ENCODE measurements around the gene SCO1. TPM values are rescaled to one million over a fixed set of nuclear protein-coding genes. Genes with fewer than 3 reads are reported as not detected.

Gene SCO1
- total RNA-seq, 6 experiments from 2014 or later = 19.0 to 29.7 (median 23.8) TPM

GRCh38 chr17:10633738-10634379, 63.5 kb downstream of the SCO1 start:
- Histone ChIP-seq H3K36me3 (peaks cover 0 to 11% (median 0%) of the 10 kb centered on the region in 4 donors), H3K27me3 (no peaks in the 10 kb centered on the region), H3K4me1 (no peaks in the 10 kb centered on the region), H3K4me3 (no peak overlapping the region), H3K27ac (no peak overlapping the region), H3K9me3 (no peaks in the 10 kb centered on the region)
- DNase-seq (no peak), ATAC-seq (no peak)
- 92% methylated on average over 7 of the region's 15 CpGs for WGBS (ENCODE audit: insufficient coverage, low coverage, low lambda C conversion rate, missing lambda C conversion rate)
- TF ChIP-seq POLR2A (IDR thresholded peaks at IDR 0.05) (no peak), CTCF (IDR thresholded peaks at IDR 0.05) (no peak)
- intact Hi-C loops (cut with DNase I) = no loop called here

- intact Hi-C loops (cut with DNase I) = no loop called here
- no peak overlapping the region for H3K27ac ChIP-seq
- H3K4me1 ChIP-seq = no peaks in the 10 kb centered on the region
- H3K36me3 ChIP-seq = peaks cover 0 to 7% (median 0%) of the 10 kb centered on the region in 4 donors
- no peaks in the 10 kb centered on the region for H3K27me3 ChIP-seq
- ATAC-seq (no peak), DNase-seq (no peak)
- 80% methylated on average over 1 of the region's 15 CpGs for WGBS (ENCODE audit: insufficient coverage, low coverage, low lambda C conversion rate, missing lambda C conversion rate)
- no peaks in the 10 kb centered on the region for H3K9me3 ChIP-seq
- TF ChIP-seq POLR2A (IDR thresholded peaks at IDR 0.05) (no peak), CTCF (IDR thresholded peaks at IDR 0.05) (no peak)
- H3K4me3 ChIP-seq = no peak overlapping the region
Observed at GRCh38 chr17:10631701-10632100, 65.6 kb downstream of the SCO1 start.

- intact Hi-C loops (cut with DNase I) = no loop called here
- no peaks in the 10 kb centered on the region for H3K27me3 ChIP-seq
- peaks cover 0 to 7% (median 0%) of the 10 kb centered on the region in 4 donors for H3K36me3 ChIP-seq
Observed at GRCh38 chr17:10631048-10631700, 66.2 kb downstream of the SCO1 start.

DNA sequence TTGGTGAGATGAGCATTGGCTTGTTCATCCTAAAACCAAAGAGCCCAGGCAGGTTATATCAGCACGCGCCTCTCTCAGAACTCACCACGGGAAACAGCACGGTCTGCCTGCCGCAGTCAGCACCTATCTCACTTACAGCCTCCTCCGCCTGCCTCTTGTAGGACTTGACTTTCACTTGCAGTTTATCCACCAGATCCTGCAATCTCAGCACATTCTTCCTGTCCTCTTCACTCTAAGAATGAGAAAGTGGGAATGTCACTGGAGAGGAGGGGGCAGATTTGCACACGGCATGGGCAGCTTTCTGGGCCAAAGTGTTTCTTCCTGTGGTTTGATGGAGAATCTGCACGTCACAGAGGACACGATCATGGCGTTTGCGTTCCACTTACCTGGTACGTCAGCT, 67.6 kb downstream of the SCO1 start:
- Histone ChIP-seq H3K4me1 (no peaks in the 10 kb centered on the region), H3K27ac (no peak overlapping the region), H3K4me3 (no peak overlapping the region), H3K9me3 (no peaks in the 10 kb centered on the region), H3K36me3 (peaks cover 0 to 5% (median 0%) of the 10 kb centered on the region in 4 donors), H3K27me3 (no peaks in the 10 kb centered on the region)
- TF ChIP-seq POLR2A (IDR thresholded peaks at IDR 0.05) = no peak
- no peak for TF ChIP-seq CTCF (IDR thresholded peaks at IDR 0.05)
- ATAC-seq = no peak
- 85% methylated on average over 6 of the region's 12 CpGs for WGBS (ENCODE audit: insufficient coverage, low coverage, low lambda C conversion rate, missing lambda C conversion rate)
- intact Hi-C loops (cut with DNase I) = loop anchor here in 1 of 2 donors (10.0 kb wide), 1 partner anchor 515 kb away; no protein-coding TSS in a partner anchor
- DNase-seq = no peak

More at GRCh38 chr17:10631048-10631700, 66.2 kb downstream of the SCO1 start:
- peak; percentile 49 to 61 (median 57) for ATAC-seq
- Histone ChIP-seq H3K27ac (no peak overlapping the region), H3K4me1 (no peaks in the 10 kb centered on the region), H3K9me3 (no peaks in the 10 kb centered on the region), H3K4me3 (no peak overlapping the region)
- no peak for DNase-seq
- WGBS (ENCODE audit: insufficient coverage, low coverage, low lambda C conversion rate, missing lambda C conversion rate) = 13% methylated on average over 10 of the region's 18 CpGs
- TF ChIP-seq CTCF (IDR thresholded peaks at IDR 0.05) (peak; percentile 44 to 85 (median 74)), POLR2A (IDR thresholded peaks at IDR 0.05) (no peak)
